Central memory CD8-positive, alpha-beta T cell (primary cell): Measurements from ENCODE around the gene MID1.
"Not testable (repeated sequence)": the region's sequence is repeated elsewhere in the genome, so short reads cannot be mapped to it uniquely, and the experiment has no call there.

Experiments used
- ATAC-seq: fragments of 150-1000 bp; cut with Tn5 transposase; replicated peaks from 2 replicates; pipeline ENCODE4 v1.10.0; 2022; ENCODE audit warnings: mild to moderate bottlenecking, moderate FRiP score, moderate number of reproducible peaks; ENCODE audit not compliant: poor library complexity, severe bottlenecking; ENCODE audit errors: extremely low read depth
- DNase-seq, 2 donors: peaks; one replicate each; pipeline ENCODE4 v3.0.0; 2021; ENCODE audit warnings: low spot score in 2 of 2
- H3K27ac Mint-ChIP-seq: one replicate; pipeline ENCODE4 v1.8.0; 2022; ENCODE audit warnings: low read depth, mild to moderate bottlenecking, moderate library complexity, mixed read lengths
- H3K27me3 Mint-ChIP-seq: one replicate; pipeline ENCODE4 v1.8.0; 2022; ENCODE audit warnings: mixed read lengths
- H3K36me3 Mint-ChIP-seq: one replicate; pipeline ENCODE4 v1.8.0; 2022; ENCODE audit warnings: mild to moderate bottlenecking, moderate library complexity, mixed read lengths; ENCODE audit not compliant: insufficient read depth
- H3K4me1 Mint-ChIP-seq: one replicate; pipeline ENCODE4 v1.8.0; 2022; ENCODE audit warnings: mixed read lengths
- H3K4me3 Mint-ChIP-seq: one replicate; pipeline ENCODE4 v1.8.0; 2022; ENCODE audit warnings: mild to moderate bottlenecking, moderate library complexity, mixed read lengths
- H3K9me3 Mint-ChIP-seq: one replicate; pipeline ENCODE4 v1.8.0; 2022; ENCODE audit warnings: mixed read lengths

The MID1 gene

DNA sequence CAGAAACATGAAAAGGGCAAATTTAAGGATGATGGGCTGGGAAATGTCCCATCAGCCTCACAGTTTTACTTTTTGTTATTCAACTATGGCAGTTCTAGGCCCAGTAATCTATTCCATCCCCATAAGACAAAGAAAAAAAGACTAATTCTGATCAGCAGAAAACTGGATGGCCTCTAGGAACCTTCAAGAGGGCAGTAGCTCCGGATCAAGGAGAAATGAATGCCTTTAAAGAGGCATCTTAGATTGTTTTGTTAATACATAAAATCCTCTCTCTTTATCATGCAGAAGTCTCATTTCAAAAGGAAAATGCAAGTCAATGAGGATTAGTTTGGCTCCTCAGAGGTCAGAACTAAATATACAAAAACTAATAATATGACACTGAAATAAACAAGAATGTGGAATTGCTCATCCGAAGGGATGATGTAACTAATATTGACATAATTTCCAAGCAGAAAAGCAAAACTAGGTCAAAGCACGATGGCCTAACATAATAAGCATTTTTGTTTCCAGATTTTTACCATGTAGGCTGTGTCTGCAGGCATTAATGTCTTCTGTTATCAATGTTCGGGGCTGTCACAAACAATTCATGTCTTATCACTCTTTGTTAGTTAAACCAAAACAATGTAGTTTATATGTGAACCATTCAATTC, 8.8 kb downstream of the MID1 start:
- DNase-seq (no peak), ATAC-seq (no peak)
- Mint-ChIP-seq H3K9me3 (no peaks in the 10 kb centered on the region), H3K4me3 (no peak overlapping the region), H3K4me1 (no peaks in the 10 kb centered on the region), H3K27me3 (peaks cover 7% of the 10 kb centered on the region), H3K36me3 (no peaks in the 10 kb centered on the region), H3K27ac (no peak overlapping the region)

DNA sequence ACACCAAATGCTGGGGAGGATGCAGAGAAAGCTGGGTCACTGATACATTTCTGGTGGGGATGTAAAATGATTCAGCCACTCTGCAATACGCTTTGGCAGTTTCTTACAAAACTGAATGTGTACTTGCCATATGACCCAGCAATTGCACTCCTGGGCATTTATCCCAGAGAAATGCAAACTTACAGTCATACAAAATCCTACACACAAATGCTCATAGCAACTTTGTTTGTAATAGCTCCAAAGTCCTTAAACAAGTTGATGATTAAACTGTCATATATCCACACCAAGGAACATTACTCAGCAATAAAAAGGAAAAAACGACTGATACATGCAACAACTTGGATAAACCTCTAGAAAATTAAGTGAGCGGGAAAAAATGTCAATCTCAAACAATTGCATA, 12.3 kb downstream of the MID1 start:
- no peaks in the 10 kb centered on the region for H3K27me3 Mint-ChIP-seq
- H3K27ac Mint-ChIP-seq, result no peak overlapping the region
- no peak for ATAC-seq
- H3K4me1 Mint-ChIP-seq, result no peaks in the 10 kb centered on the region
- DNase-seq, result no peak
- H3K36me3 Mint-ChIP-seq, result no peaks in the 10 kb centered on the region
- no peak overlapping the region for H3K4me3 Mint-ChIP-seq
- H3K9me3 Mint-ChIP-seq, result no peaks in the 10 kb centered on the region

GRCh38 chrX:10607233-10607632, 13.2 kb downstream of the MID1 start:
- Mint-ChIP-seq H3K27me3 (no peaks in the 10 kb centered on the region), H3K27ac (no peak overlapping the region), H3K4me1 (no peaks in the 10 kb centered on the region), H3K36me3 (no peaks in the 10 kb centered on the region), H3K9me3 (no peaks in the 10 kb centered on the region), H3K4me3 (no peak overlapping the region)
- no peak for ATAC-seq
- no peak for DNase-seq

- Mint-ChIP-seq H3K4me1 (no peaks in the 10 kb centered on the region), H3K27ac (no peak overlapping the region), H3K4me3 (no peak overlapping the region), H3K27me3 (no peaks in the 10 kb centered on the region), H3K9me3 (no peaks in the 10 kb centered on the region), H3K36me3 (no peaks in the 10 kb centered on the region)
- ATAC-seq (no peak), DNase-seq (no peak)
These were observed 16.8 kb downstream of the MID1 start for GRCh38 chrX:10603612-10604011.

DNA sequence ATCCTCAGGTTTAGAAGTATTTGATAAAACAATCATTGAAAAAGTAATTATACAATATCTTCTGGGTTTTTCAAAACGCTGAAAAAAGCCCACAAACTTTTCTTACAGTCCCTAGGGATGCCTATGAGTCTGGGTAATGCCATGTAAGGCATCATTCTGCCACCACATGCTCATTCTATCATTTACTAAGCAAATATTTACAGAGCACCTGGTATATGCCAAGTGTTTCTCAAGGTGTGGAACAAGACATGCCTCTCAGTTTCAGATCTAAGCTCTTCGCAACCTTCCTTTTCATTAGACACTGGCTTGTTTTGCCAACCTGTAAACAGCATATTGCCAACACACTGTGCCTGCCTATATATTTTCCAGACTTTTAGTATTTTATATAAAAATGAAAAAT, 17.7 kb downstream of the MID1 start:
- H3K36me3 Mint-ChIP-seq, result no peaks in the 10 kb centered on the region
- no peak overlapping the region for H3K27ac Mint-ChIP-seq
- no peaks in the 10 kb centered on the region for H3K4me1 Mint-ChIP-seq
- H3K4me3 Mint-ChIP-seq, result no peak overlapping the region
- ATAC-seq (no peak), DNase-seq (no peak)
- no peaks in the 10 kb centered on the region for H3K27me3 Mint-ChIP-seq
- H3K9me3 Mint-ChIP-seq, result no peaks in the 10 kb centered on the region

- Mint-ChIP-seq H3K27me3 (no peaks in the 10 kb centered on the region), H3K4me1 (no peaks in the 10 kb centered on the region), H3K4me3 (no peak overlapping the region), H3K36me3 (no peaks in the 10 kb centered on the region), H3K9me3 (no peaks in the 10 kb centered on the region), H3K27ac (no peak overlapping the region)
- no peak for ATAC-seq
- no peak for DNase-seq
These were observed 19.9 kb downstream of the MID1 start for GRCh38 chrX:10600479-10600878.

DNA sequence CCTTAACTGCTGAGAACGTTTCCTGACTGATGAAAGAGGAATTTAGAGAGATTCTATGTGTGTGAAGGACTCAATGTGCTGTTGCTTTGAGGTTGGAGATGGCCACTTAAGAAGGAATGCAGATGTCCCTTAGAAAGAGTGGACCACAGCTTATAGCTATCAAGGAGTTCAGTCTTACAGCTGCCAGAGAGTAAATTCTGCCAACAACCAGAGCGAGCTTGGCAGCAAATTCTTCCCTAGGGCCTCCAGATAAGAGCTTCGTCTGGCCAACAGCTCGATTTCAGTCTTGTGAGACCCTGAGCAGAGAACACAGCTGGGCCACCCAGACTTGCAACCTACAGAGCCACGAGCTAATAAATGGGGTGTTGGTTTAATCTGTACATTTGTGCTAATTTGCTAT, 21.8 kb downstream of the MID1 start:
- no peak for DNase-seq
- H3K4me1 Mint-ChIP-seq, result no peaks in the 10 kb centered on the region
- no peaks in the 10 kb centered on the region for H3K36me3 Mint-ChIP-seq
- ATAC-seq, result no peak
- no peaks in the 10 kb centered on the region for H3K27me3 Mint-ChIP-seq
- H3K4me3 Mint-ChIP-seq, result no peak overlapping the region
- H3K27ac Mint-ChIP-seq, result no peak overlapping the region
- H3K9me3 Mint-ChIP-seq, result no peaks in the 10 kb centered on the region

- no peaks in the 10 kb centered on the region for H3K27me3 Mint-ChIP-seq
- no peaks in the 10 kb centered on the region for H3K9me3 Mint-ChIP-seq
- H3K4me1 Mint-ChIP-seq, result no peaks in the 10 kb centered on the region
- ATAC-seq (no peak), DNase-seq (no peak)
- no peaks in the 10 kb centered on the region for H3K36me3 Mint-ChIP-seq
- no peak overlapping the region for H3K4me3 Mint-ChIP-seq
- H3K27ac Mint-ChIP-seq, result no peak overlapping the region
These were observed 22.5 kb downstream of the MID1 start for GRCh38 chrX:10597871-10598270.

- no peaks in the 10 kb centered on the region for H3K9me3 Mint-ChIP-seq
- no peak overlapping the region for H3K4me3 Mint-ChIP-seq
- H3K4me1 Mint-ChIP-seq, result no peaks in the 10 kb centered on the region
- H3K36me3 Mint-ChIP-seq, result no peaks in the 10 kb centered on the region
- DNase-seq (no peak), ATAC-seq (no peak)
- no peaks in the 10 kb centered on the region for H3K27me3 Mint-ChIP-seq
- no peak overlapping the region for H3K27ac Mint-ChIP-seq
These were observed 28.7 kb downstream of the MID1 start for GRCh38 chrX:10591363-10592335.

- H3K9me3 Mint-ChIP-seq, DNase-seq, H3K27me3 Mint-ChIP-seq, H3K4me3 Mint-ChIP-seq, H3K4me1 Mint-ChIP-seq, H3K27ac Mint-ChIP-seq, H3K36me3 Mint-ChIP-seq, ATAC-seq: not testable (repeated sequence)
These were observed 30.6 kb downstream of the MID1 start for GRCh38 chrX:10589787-10590186.

GRCh38 chrX:10589098-10589497, 31.3 kb downstream of the MID1 start:
- H3K27ac Mint-ChIP-seq, result no peak overlapping the region
- ATAC-seq, result no peak
- no peaks in the 10 kb centered on the region for H3K27me3 Mint-ChIP-seq
- no peaks in the 10 kb centered on the region for H3K36me3 Mint-ChIP-seq
- H3K4me3 Mint-ChIP-seq, result no peak overlapping the region
- DNase-seq, result no peak
- peaks cover 5% of the 10 kb centered on the region for H3K9me3 Mint-ChIP-seq
- no peaks in the 10 kb centered on the region for H3K4me1 Mint-ChIP-seq

DNA sequence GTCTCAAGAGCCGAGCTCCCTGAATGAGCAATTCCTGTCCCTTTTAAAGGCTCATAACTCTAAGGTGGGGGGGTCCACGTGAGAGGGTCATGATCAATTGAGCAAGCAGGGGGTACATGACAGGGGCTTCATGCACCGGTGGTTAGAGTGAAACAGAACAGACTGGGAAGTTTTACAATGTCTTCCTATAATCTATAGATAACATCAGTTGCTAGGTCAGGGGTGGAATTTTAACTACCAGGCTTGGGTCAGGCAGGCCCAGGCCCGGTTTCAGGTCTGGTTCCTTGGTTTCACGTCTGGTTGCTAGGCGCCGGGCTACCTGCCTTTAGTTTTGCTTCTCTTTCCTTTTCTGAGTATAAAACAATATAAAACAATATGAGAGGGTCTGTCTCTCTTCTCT, 35.5 kb downstream of the MID1 start:
- not testable (repeated sequence) for H3K4me3 Mint-ChIP-seq, H3K9me3 Mint-ChIP-seq, DNase-seq, ATAC-seq, H3K27ac Mint-ChIP-seq, H3K36me3 Mint-ChIP-seq, H3K4me1 Mint-ChIP-seq, H3K27me3 Mint-ChIP-seq

- no peaks in the 10 kb centered on the region for H3K36me3 Mint-ChIP-seq
- no peak for ATAC-seq
- H3K4me1 Mint-ChIP-seq, result no peaks in the 10 kb centered on the region
- H3K4me3 Mint-ChIP-seq, result no peak overlapping the region
- no peak overlapping the region for H3K27ac Mint-ChIP-seq
- H3K9me3 Mint-ChIP-seq, result peaks cover 5% of the 10 kb centered on the region
- no peak for DNase-seq
- H3K27me3 Mint-ChIP-seq, result no peaks in the 10 kb centered on the region
These were observed 37.4 kb downstream of the MID1 start for GRCh38 chrX:10582945-10583344.
